ENCODE results near the gene C10orf67.

Gene C10orf67

DNA sequence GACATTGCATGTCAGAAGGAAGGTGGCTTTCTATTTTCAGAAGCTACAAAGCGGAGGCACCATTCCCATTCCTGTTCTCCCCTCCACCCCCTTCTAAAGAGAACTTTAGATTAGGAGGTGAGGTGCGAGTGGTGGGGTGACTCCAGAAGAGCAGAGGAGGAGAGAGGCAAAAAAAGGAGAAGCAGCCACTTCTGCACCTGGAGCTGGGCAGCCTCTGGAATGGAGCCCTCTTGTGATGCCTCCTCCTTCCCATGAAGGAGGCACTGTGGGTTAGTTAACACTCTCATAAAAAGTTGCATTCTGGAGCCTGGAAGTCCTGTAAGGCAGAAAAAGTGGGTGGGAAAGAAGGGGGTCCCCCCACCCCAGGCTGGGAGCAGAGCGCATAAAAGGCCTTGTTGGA is 147.7 kb downstream of the C10orf67 start:
- no peaks in the 10 kb centered on the region for H3K36me3 Mint-ChIP-seq (ENCODE audit: low read depth)
- H3K9me3 Mint-ChIP-seq, result no peaks in the 10 kb centered on the region
- no peak overlapping the region for H3K27ac Mint-ChIP-seq
- no peak overlapping the region for H3K4me3 Mint-ChIP-seq
- H3K4me1 Mint-ChIP-seq (ENCODE audit: low read depth), result peaks cover 11% of the 10 kb centered on the region
- peaks cover 85% of the 10 kb centered on the region for H3K27me3 Mint-ChIP-seq
- no peak for DNase-seq

DNA sequence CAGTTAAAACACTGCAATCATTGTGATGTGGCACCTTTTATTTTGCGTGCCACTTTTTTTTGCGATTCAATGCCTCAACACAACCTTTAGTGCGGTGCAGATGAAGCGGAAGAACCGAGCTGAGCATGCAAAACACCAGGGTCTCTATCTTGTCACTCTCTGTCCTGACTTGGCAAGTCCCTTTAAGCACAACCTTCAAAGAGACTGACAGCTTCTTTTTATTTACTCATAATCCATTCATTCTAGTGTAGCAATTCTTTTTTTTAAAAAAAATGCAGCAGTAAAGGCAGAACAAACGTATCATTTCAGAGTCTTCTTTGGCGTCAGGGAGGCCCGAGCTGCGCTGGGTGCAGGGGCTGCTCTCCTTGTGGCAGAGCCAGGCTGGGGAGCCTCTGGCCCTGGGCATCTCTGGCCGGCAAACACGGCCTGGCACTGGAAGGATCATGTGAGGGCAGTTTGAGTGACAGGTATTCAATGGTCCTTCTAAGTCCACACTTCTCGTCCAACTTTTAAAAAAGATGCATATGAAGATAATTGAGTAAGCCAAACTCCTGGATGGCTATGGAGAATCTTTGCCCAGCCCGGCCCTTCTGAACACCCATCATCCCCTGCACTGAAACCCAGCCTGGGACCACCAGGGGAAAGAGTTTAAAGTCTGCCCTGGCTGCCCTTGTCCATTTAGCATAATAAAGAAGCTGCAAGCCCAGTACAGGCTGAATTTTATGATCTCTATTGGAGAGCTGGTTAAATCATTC is 148.6 kb downstream of the C10orf67 start:
- H3K4me1 Mint-ChIP-seq (ENCODE audit: low read depth), result peaks cover 11% of the 10 kb centered on the region
- no peaks in the 10 kb centered on the region for H3K9me3 Mint-ChIP-seq
- no peaks in the 10 kb centered on the region for H3K36me3 Mint-ChIP-seq (ENCODE audit: low read depth)
- no peak overlapping the region for H3K4me3 Mint-ChIP-seq
- DNase-seq, result no peak
- peaks cover 85% of the 10 kb centered on the region for H3K27me3 Mint-ChIP-seq
- no peak overlapping the region for H3K27ac Mint-ChIP-seq

DNA sequence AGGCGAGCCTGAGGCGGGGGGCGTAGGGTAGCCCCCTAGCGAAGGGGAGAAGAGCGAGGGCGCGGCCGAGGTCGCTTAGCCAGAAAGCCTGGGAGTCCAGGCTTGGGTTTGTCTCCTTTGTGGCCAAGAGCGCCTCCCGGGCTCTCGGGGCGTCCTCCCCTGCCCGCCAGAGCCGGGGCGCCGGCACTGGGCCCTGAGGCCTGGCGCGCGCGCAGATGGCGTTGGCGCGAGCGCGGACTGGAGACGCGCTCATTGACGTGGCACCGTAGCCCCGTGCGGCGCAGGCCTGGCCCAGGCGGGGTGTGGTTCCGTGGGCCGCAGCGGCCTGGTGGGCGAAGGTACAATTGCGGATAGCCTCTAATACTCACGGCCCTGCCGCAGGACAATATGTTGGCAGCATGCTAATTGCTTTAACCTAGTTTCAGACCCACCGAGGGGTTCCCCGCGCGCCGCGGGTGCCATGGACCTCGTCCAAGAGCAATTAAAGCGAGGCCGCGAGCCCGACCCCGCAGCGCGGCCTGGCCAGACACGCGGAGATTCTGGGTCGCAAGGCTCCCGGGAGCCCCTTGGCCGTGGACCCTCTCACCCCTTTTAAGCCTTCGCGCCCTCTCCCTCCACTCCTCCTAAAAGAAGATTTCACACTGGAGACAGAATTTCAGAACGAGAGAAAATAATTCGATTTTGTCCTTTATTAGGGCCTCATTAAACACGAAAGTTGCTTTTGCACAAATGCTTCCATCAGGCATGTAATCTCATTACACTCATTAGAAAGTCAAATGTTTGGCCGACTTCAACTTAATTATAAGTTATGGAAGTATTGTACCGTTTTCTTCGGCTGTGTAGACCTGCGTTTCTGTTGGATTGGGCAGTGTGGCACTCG is 149.4 kb downstream of the C10orf67 start:
- no peak overlapping the region for H3K4me3 Mint-ChIP-seq
- no peaks in the 10 kb centered on the region for H3K36me3 Mint-ChIP-seq (ENCODE audit: low read depth)
- DNase-seq, result no peak
- no peak overlapping the region for H3K27ac Mint-ChIP-seq
- peaks cover 85% of the 10 kb centered on the region for H3K27me3 Mint-ChIP-seq
- peaks cover 11% of the 10 kb centered on the region for H3K4me1 Mint-ChIP-seq (ENCODE audit: low read depth)
- H3K9me3 Mint-ChIP-seq, result no peaks in the 10 kb centered on the region

DNA sequence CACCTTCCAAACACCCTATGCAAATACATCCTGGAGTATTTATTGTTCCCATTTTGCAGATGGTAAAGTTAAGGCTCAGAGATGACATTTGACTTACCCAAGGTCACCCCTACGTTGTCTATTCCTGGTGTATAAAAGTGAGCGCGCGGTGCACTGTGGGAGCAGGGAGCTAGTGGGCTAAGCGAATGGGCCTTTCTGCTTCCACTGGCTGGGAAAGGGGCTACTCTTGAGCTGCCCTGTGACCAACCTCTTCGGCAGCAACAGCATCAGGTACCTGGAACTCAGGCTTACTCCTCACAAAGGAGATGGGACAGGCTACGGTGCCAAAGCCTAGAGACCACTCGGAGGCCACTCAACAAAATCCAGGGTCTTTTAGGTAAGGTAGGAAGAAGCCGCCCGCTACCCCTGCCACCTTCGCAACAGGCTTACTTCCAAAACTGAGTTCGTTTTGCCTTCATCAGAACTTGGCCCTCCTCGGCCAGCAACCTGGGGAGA is 150.1 kb downstream of the C10orf67 start:
- Mint-ChIP-seq H3K36me3 (ENCODE audit: low read depth) (no peaks in the 10 kb centered on the region), H3K27ac (no peak overlapping the region), H3K27me3 (peaks cover 84% of the 10 kb centered on the region), H3K4me1 (ENCODE audit: low read depth) (peaks cover 6% of the 10 kb centered on the region), H3K4me3 (no peak overlapping the region), H3K9me3 (no peaks in the 10 kb centered on the region)
- DNase-seq, result no peak

DNA sequence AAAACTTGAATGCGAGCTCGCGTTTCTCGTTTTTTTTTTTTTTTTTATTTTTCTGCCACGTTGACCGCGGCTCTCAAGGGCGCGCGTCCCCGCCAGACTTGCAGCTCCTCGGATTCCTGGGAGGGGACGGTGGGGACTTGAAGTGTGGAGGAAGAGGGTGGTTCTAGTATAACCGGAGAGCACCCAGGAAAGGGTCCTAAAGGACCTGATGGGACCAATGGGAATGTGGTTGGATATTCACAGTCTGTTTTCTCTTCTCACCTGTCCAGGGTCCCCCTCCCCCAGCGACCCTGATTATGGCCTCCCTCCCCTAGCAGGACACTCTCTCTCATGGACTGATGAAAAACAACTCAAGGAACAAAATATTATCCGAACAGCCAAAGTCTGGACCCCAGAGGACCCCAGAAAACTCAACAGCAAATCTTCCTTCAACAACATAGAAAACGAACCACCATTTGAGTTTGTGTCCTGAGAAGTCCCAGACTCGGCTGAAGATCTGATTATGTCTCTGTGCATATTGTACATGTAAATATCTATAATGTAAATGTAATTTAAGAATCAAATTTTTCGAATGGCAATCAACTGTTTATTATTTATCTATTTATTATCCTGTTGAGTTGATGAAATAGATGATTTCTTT is 151.0 kb downstream of the C10orf67 start:
- Mint-ChIP-seq H3K27ac (peak overlapping the region; percentile 74), H3K9me3 (no peaks in the 10 kb centered on the region), H3K4me1 (ENCODE audit: low read depth) (peaks cover 6% of the 10 kb centered on the region), H3K4me3 (no peak overlapping the region), H3K27me3 (peaks cover 87% of the 10 kb centered on the region), H3K36me3 (ENCODE audit: low read depth) (no peaks in the 10 kb centered on the region)
- no peak for DNase-seq

DNA sequence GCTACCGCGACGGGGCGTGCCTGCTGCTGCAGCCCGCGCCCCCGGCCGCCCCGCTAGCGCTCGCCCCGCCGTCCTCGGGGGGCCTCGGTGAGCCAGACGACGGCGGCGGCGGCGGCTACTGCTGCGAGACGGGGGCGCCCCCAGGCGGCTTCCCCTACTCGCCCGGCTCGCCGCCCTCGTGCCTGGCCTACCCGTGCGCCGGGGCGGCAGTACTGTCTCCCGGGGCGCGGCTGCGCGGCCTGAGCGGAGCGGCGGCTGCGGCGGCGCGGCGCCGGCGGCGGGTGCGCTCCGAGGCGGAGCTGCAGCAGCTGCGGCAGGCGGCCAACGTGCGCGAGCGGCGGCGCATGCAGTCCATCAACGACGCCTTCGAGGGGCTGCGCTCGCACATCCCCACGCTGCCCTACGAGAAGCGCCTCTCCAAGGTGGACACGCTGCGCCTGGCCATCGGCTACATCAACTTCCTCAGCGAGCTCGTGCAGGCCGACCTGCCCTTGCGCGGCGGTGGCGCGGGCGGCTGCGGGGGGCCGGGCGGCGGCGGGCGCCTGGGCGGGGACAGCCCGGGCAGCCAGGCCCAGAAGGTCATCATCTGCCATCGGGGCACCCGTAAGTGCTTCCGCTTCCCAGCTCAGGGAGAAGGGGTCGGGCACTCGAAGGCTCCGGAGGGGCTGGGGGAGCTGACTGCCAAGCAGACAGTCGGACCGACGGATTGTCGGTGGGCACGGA is 151.7 kb downstream of the C10orf67 start:
- DNase-seq, result no peak
- peaks cover 87% of the 10 kb centered on the region for H3K27me3 Mint-ChIP-seq
- H3K27ac Mint-ChIP-seq, result no peak overlapping the region
- no peaks in the 10 kb centered on the region for H3K36me3 Mint-ChIP-seq (ENCODE audit: low read depth)
- H3K4me3 Mint-ChIP-seq, result no peak overlapping the region
- peaks cover 4% of the 10 kb centered on the region for H3K4me1 Mint-ChIP-seq (ENCODE audit: low read depth)
- no peaks in the 10 kb centered on the region for H3K9me3 Mint-ChIP-seq

- H3K27ac Mint-ChIP-seq, result no peak within 1 kb of the TSS
- H3K36me3 Mint-ChIP-seq (ENCODE audit: low read depth), result no peaks in the 10 kb centered on the region
- DNase-seq, result no peak
- H3K9me3 Mint-ChIP-seq, result no peaks in the 10 kb centered on the region
- peaks cover 83% of the 10 kb centered on the region for H3K27me3 Mint-ChIP-seq
- H3K4me1 Mint-ChIP-seq (ENCODE audit: low read depth), result peaks cover 4% of the 10 kb centered on the region
- no peak within 1 kb of the TSS for H3K4me3 Mint-ChIP-seq
Observed at GRCh38 chr10:23191764-23192711, 152.6 kb downstream of the C10orf67 start, which contains the start of gene PTF1A. TSS of gene PTF1A (plus strand) at chr10:23192312. CDS start at chr10:23192531, 219 bp downstream.

DNA sequence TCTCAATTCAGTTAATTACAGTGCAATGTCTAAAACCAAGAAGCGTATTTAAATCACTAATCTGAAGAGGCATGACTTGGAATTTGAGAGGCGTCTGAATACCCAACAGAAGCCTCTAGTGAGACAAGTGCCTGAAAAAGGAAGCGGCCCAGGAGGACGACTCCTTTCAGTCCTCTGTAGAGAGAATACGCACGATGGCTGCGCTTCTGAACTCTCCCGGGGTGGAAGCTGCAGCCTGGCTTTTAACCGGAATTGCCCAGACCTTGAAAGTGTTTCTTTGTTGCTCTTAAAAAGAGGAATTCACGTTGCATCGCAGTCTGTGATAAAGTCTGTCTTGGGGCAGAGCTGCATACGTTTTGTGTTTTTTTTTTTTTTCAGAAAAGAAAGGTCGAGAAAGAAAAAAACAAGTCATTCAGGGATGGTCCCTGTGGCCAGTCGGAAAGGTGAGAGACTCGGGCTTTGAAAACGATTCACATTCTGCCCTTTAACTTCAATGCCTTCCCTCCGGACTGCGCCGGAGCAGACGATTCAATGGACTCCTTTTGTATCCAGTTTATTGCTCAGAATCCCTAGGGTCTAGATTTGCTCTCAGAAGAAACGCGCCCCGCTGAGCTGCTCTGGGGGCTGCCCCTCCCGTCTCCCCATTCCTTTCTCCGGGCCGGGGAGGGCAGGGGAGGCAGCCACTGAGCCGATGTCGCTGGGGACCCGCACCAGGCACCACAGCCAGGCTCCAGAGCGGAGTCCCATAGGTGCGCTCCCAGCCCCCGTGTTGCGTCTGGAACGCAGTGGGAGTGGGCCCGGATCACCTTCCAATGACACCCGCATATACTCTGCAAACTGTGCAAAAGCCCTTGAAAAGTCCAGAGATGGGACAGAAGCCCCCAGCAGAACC is 153.5 kb downstream of the C10orf67 start:
- peaks cover 4% of the 10 kb centered on the region for H3K4me1 Mint-ChIP-seq (ENCODE audit: low read depth)
- H3K27ac Mint-ChIP-seq, result no peak overlapping the region
- no peak overlapping the region for H3K4me3 Mint-ChIP-seq
- H3K9me3 Mint-ChIP-seq, result no peaks in the 10 kb centered on the region
- H3K36me3 Mint-ChIP-seq (ENCODE audit: low read depth), result no peaks in the 10 kb centered on the region
- peaks cover 78% of the 10 kb centered on the region for H3K27me3 Mint-ChIP-seq
- DNase-seq, result no peak

- peaks cover 67% of the 10 kb centered on the region for H3K27me3 Mint-ChIP-seq
- no peak overlapping the region for H3K27ac Mint-ChIP-seq
- no peak overlapping the region for H3K4me3 Mint-ChIP-seq
- H3K36me3 Mint-ChIP-seq (ENCODE audit: low read depth), result no peaks in the 10 kb centered on the region
- peaks cover 2% of the 10 kb centered on the region for H3K4me1 Mint-ChIP-seq (ENCODE audit: low read depth)
- H3K9me3 Mint-ChIP-seq, result no peaks in the 10 kb centered on the region
- DNase-seq, result no peak
Observed at GRCh38 chr10:23189024-23189423, 155.6 kb downstream of the C10orf67 start.

GRCh38 chr10:23187155-23187554 is 157.4 kb downstream of the C10orf67 start:
- no peak for DNase-seq
- Mint-ChIP-seq H3K4me1 (ENCODE audit: low read depth) (no peaks in the 10 kb centered on the region), H3K9me3 (no peaks in the 10 kb centered on the region), H3K36me3 (ENCODE audit: low read depth) (no peaks in the 10 kb centered on the region), H3K4me3 (no peak overlapping the region), H3K27ac (no peak overlapping the region), H3K27me3 (peaks cover 69% of the 10 kb centered on the region)

DNA sequence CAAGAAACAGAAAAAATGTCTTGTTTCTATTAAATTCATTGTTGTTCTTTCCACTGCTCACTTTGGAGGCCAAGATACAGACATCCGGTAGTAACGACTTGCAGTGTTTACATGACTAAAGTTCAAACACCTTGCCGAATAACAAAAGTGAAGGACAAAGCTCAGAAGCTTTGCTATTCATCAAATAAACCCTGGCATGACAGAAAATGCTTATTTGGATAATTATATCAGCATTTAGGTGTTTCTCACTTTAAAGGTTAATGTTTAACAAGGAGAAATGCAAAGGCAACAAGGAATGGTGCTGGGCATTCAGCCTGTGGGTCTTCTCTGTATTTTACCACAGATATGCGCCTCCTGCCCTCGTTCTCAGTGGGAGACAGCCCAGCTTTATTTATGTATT is 157.9 kb downstream of the C10orf67 start:
- Mint-ChIP-seq H3K4me1 (ENCODE audit: low read depth) (no peaks in the 10 kb centered on the region), H3K4me3 (no peak overlapping the region), H3K9me3 (no peaks in the 10 kb centered on the region), H3K36me3 (ENCODE audit: low read depth) (no peaks in the 10 kb centered on the region), H3K27ac (no peak overlapping the region), H3K27me3 (peaks cover 68% of the 10 kb centered on the region)
- no peak for DNase-seq

DNA sequence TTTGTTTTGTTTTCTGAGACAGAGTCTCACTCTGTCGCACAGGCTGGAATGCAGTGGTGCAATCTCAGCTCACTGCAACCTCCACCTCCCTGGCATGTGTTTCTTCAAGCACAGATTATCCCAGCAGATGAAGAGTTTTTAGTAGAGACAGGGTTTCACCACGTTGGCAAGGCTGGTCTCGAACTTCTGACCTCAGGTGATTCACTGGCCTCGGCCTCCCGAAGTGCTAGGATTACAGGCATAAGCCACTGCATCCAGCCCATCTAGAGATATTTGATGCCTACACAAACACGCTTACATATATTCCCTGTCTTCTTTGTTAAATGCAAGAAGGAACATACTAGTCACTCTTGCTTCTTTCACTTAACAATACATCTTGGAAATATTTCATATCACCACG is 158.4 kb downstream of the C10orf67 start:
- DNase-seq, result no peak
- Mint-ChIP-seq H3K9me3 (no peaks in the 10 kb centered on the region), H3K27ac (no peak overlapping the region), H3K27me3 (peaks cover 62% of the 10 kb centered on the region), H3K4me1 (ENCODE audit: low read depth) (no peaks in the 10 kb centered on the region), H3K4me3 (no peak overlapping the region), H3K36me3 (ENCODE audit: low read depth) (no peaks in the 10 kb centered on the region)
